Left kidney (tissue), 2 donors: ENCODE measurements around the gene RANBP9. TPM values are rescaled to one million over a fixed set of nuclear protein-coding genes. Genes with fewer than 3 reads are reported as not detected.

ENCODE experiments used
- DNase-seq: peaks from one replicate; pipeline ENCODE4 v3.0.0-alpha.2; 2013
- polyA plus RNA-seq: library from polyadenylated mRNA; unstranded; fragments of 120-200 nt; gene quantifications from one replicate; pipeline ENCODE4 v1.2.1, GENCODE V29; 2013; ENCODE audit not compliant: insufficient read length

Gene RANBP9
- polyA plus RNA-seq, 1 donor = 55.5 TPM

- no peak for DNase-seq
Measured at GRCh38 chr6:13679996-13680395, 31.6 kb downstream of the RANBP9 start.

- DNase-seq = no peak
Measured at GRCh38 chr6:13678255-13678983, 33.2 kb downstream of the RANBP9 start.

- no peak for DNase-seq
Measured at GRCh38 chr6:13677878-13678254, 33.8 kb downstream of the RANBP9 start.

GRCh38 chr6:13676551-13677156 is 35.0 kb downstream of the RANBP9 start:
- no peak for DNase-seq

GRCh38 chr6:13674533-13675190 is 37.0 kb downstream of the RANBP9 start:
- no peak for DNase-seq

- no peak for DNase-seq
Measured at GRCh38 chr6:13673825-13674444, 37.7 kb downstream of the RANBP9 start.

GRCh38 chr6:13673368-13673767 is 38.3 kb downstream of the RANBP9 start:
- DNase-seq = no peak

- no peak for DNase-seq
Measured at GRCh38 chr6:13672904-13673303, 38.7 kb downstream of the RANBP9 start.

GRCh38 chr6:13671548-13672127 is 40.0 kb downstream of the RANBP9 start:
- no peak for DNase-seq

- DNase-seq = no peak
Measured at GRCh38 chr6:13669476-13669875, 42.2 kb downstream of the RANBP9 start.

GRCh38 chr6:13668291-13668928 is 43.2 kb downstream of the RANBP9 start:
- no peak for DNase-seq

GRCh38 chr6:13667655-13668054 is 44.0 kb downstream of the RANBP9 start:
- no peak for DNase-seq

- no peak for DNase-seq
Measured at GRCh38 chr6:13666194-13667105, 45.2 kb downstream of the RANBP9 start.

- DNase-seq = no peak
Measured at GRCh38 chr6:13664703-13665352, 46.8 kb downstream of the RANBP9 start.

- no peak for DNase-seq
Measured at GRCh38 chr6:13663986-13664385, 47.6 kb downstream of the RANBP9 start.

- no peak for DNase-seq
Measured at GRCh38 chr6:13662651-13663334, 48.8 kb downstream of the RANBP9 start.

GRCh38 chr6:13661647-13662046 is 50.0 kb downstream of the RANBP9 start:
- DNase-seq = no peak

GRCh38 chr6:13660893-13661292 is 50.7 kb downstream of the RANBP9 start:
- no peak for DNase-seq

- DNase-seq = no peak
Measured at GRCh38 chr6:13660273-13660672, 51.4 kb downstream of the RANBP9 start.

GRCh38 chr6:13655700-13656099 is 55.9 kb downstream of the RANBP9 start:
- no peak for DNase-seq
